Stimulated activated CD4-positive, alpha-beta T cell treated with anti-CD3 and anti-CD28 coated beads, Interleukin-4, amount 100 ng/mL, for 24 hours (primary cell): ENCODE measurements around the gene UGGT1.

Experiments
- DNase-seq: peaks from one replicate; pipeline ENCODE4 v3.0.0-alpha.2; 2020

The UGGT1 gene

GRCh38 chr2:128108166-128108565 is 17.2 kb downstream of the UGGT1 start:
- DNase-seq = no peak

GRCh38 chr2:128109243-128109642 is 18.2 kb downstream of the UGGT1 start:
- DNase-seq = no peak

GRCh38 chr2:128115921-128116623 is 25.1 kb downstream of the UGGT1 start:
- no peak for DNase-seq

GRCh38 chr2:128134573-128134972 is 43.6 kb downstream of the UGGT1 start:
- no peak for DNase-seq

GRCh38 chr2:128137094-128137616 is 46.2 kb downstream of the UGGT1 start:
- DNase-seq = no peak

DNA sequence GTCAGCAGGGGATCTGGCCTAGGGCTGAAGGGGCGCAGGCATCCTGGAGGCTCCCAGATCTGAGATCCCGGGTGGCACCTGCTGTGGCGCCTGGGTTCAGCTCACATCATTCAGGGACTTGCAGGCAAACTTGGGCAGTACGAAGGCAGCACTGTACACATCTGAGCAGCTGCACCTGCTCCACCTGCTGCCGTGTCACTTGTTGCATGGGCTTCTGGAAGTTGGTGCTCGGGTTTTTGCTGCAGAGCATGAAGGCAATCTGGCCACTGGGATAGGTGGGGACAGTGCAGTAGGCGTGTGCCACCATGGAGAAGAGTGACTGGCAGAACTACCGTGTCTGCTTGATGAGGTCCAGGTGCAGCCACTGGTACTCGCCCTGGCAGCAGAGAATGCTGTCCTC is 48.6 kb downstream of the UGGT1 start:
- no peak for DNase-seq

DNA sequence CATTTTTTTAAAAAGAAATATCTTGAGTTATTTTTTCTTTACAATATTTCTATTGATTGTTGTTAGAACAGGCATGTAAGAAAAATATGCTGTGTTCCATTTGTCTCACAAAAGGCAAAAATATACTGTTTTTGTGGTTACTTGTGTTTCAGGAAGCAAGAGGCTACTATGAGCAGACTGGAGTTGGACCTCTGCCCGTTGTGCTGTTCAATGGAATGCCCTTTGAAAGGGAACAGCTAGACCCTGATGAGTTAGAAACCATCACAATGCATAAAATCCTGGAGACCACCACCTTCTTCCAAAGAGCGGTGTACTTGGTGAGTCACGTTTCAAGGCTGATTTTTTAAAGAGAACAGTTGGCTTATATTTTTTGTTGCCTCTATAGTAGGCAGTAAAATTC is 54.7 kb downstream of the UGGT1 start:
- no peak for DNase-seq

- DNase-seq = no peak
Observed at GRCh38 chr2:128153786-128154185, 62.8 kb downstream of the UGGT1 start.

DNA sequence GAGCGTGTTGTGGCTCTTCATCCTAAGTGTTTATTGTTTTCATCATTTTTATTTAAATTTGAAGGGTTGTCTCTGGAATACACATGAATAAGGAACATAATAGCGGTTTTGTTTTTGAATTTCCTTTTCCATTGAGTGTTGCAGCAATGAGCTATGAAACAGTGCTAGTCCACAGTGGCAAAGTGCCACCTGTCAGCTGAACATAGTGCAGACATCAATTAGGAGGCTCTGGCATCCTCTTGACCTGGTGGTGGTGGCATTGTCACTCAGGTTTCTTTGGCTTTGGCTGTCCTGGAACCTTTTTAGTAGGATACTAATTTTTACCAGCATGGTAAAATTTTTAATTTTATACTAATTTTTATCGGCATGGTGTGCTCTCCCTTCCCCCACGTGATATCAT is 63.2 kb downstream of the UGGT1 start:
- DNase-seq = no peak

GRCh38 chr2:128155970-128156369 is 65.0 kb downstream of the UGGT1 start:
- no peak for DNase-seq

DNA sequence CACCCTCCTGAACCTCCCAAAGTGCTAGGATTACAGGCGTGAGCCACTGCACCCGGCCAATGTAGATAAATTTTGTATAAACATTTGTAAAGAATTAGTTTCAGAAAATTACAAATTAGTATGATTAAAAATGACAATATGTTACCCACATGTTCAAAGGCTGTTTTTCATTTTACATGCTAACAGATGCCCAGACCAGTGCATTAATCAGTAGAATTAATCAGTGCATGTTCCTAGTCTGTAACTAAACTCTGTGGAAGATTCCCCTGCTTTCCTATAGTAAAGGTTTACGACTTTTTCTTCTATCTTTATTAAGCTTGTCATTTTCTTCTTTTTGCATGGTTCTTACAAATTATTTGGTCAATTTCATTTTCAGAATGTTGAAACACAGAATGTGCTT is 65.8 kb downstream of the UGGT1 start:
- DNase-seq = no peak

- no peak for DNase-seq
Observed at GRCh38 chr2:128157644-128158043, 66.6 kb downstream of the UGGT1 start.

- no peak for DNase-seq
Observed at GRCh38 chr2:128158176-128158575, 67.2 kb downstream of the UGGT1 start.

- DNase-seq = no peak
Observed at GRCh38 chr2:128159437-128159836, 68.4 kb downstream of the UGGT1 start.

DNA sequence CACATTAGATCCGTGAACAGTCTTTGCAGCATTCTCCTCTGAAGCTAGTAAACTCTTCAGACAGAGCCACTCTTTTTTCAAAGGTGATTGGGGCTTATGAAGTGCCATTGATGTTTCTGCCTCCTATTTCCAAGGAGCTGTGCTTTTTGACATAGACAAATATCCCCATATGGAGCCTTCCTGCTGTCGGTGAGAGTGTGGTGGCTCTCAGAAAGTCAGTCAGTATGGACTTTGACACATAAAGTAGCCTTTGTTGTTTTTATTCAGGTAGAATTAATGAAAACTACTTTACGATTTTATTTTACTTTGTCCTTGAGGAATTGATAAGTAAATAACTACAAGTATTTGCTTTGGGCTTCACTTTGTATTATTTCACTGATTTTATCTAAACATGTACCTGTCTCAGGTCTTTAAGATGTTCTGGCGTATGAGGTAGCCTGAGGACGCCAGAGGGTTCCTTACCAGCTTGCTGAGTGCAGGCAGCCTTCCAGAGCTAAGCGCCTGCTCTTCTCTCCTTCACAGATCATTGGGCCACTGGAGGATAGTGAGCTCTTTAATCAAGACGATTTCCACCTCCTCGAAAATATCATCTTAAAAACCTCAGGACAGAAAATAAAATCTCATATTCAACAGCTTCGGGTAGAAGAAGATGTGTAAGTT is 69.7 kb downstream of the UGGT1 start:
- no peak for DNase-seq

- DNase-seq = no peak
Observed at GRCh38 chr2:128162266-128162665, 71.3 kb downstream of the UGGT1 start.

DNA sequence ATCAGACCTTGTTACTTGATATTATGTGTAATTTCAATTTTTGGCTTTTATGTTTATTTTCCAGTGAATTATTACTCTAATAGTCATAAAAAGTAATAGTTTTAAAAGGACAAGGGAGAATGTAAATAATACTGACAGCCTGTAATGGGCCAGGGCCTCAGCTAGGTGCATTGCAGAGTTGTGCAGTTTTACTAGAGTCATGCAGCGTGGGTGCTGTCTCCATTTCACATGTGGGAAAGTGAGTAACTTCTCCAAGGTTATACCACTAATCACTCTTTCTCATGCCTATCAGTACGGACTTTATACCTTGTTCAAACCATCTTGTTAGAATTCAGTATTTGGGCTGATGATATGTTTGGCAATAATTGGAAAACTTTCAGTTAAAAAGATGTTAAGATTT is 73.3 kb downstream of the UGGT1 start:
- no peak for DNase-seq

DNA sequence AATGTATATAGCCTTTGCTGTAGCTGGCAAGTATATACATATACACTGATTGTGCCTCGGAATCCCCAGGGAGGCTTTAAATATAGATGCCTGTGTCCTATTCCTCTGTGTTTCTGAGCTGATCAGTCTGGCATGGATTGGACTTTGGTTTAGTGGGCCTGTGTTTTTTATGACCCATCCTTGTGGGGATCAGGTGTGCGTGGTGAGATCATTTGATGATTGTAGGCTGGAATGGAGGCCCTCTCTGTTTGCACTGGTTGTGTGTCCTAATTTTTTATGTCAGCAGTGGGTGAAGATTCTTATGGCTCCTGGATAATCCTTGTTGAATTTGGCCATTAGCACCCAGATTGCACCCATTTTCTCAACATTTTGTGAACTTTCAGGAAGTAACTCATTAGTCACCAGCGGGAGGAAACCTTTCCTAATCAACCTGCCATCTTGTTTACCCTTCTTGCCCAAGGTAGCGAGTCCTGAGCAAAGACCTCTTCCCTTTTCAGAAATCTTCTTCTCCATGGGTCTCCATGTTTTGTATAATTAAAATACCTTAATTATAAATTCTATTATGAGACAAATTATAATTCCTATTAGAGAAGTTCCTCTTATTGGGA is 75.8 kb downstream of the UGGT1 start:
- DNase-seq = no peak

DNA sequence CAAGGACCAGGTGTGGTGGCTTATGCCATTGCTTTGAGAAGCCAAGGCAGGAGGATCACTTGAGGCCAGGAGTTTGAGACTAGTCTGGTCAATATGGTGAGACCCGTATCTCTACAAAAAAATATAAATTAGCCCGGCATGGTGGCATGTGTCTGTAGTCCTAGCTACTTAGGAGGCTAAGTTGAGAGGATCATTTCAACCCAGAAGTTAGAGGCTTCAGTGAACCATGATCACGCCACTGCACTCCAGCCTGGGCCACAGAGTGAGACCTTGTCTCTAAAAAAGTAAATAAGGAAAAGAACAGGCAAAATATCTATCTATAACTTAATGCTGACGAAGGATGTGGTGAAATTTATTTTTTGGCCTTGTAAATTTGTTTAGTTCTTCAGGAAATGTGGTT is 78.1 kb downstream of the UGGT1 start:
- no peak for DNase-seq

- DNase-seq = no peak
Observed at GRCh38 chr2:128169497-128169896, 78.5 kb downstream of the UGGT1 start.

GRCh38 chr2:128169933-128170709 is 79.1 kb downstream of the UGGT1 start:
- DNase-seq = no peak

- DNase-seq = no peak
Observed at GRCh38 chr2:128170776-128171175, 79.8 kb downstream of the UGGT1 start.

DNA sequence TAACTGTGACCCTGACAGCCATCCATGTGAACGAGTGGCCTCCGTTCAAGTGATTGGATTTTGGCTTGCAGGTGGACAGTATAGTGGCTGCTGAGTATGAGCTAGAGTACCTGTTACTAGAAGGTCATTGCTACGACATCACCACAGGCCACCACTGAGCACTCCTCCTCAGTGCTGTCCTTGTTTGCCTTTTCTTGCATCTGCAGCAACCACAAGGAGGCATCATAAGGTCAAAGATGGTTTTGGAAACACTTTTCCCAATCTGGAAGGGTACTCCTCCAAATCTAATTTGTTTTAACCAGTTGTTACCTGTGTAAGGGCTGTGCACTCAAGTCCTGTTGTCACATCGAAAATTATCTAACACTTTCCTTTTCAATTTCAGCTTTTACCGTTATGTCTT is 81.2 kb downstream of the UGGT1 start:
- no peak for DNase-seq
